Measurements from ENCODE around the gene EXOC4.

The EXOC4 gene

DNA sequence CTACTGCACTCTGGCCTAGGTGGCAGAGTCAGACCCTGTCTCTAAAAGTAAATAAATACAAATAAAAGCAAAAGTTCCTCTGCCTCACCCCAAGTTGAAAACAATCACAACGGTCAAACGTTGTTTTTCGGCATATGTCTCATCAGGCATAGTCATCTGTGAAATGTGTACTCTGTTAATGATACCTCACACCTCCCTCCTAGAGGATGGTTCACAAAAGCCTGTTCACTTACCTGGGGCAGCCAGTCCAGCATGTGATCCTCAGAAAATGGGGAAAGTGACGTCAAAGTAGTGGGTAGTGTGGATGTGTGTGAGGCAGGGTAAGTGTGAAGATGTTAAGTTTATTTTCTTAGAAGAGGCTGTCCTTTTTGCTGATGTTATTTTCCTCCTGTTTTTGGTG lies 620.3 kb downstream of the EXOC4 start:
- no peak overlapping the region for H3K4me3 ChIP-seq (replicated peaks; ENCODE audit: low read depth, low read length)
- DNase-seq (ENCODE audit: extremely low read depth, insufficient read length) = no peak
- TF ChIP-seq, protein P1, sequence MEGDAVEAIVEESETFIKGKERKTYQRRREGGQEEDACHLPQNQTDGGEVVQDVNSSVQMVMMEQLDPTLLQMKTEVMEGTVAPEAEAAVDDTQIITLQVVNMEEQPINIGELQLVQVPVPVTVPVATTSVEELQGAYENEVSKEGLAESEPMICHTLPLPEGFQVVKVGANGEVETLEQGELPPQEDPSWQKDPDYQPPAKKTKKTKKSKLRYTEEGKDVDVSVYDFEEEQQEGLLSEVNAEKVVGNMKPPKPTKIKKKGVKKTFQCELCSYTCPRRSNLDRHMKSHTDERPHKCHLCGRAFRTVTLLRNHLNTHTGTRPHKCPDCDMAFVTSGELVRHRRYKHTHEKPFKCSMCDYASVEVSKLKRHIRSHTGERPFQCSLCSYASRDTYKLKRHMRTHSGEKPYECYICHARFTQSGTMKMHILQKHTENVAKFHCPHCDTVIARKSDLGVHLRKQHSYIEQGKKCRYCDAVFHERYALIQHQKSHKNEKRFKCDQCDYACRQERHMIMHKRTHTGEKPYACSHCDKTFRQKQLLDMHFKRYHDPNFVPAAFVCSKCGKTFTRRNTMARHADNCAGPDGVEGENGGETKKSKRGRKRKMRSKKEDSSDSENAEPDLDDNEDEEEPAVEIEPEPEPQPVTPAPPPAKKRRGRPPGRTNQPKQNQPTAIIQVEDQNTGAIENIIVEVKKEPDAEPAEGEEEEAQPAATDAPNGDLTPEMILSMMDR (IDR thresholded peaks at IDR 0.05; ENCODE audit: insufficient read depth, low read length, poor library complexity, severe bottlenecking) = no peak
- H3K36me3 ChIP-seq (ENCODE audit: control insufficient read depth, insufficient read depth, low read length) = no peaks in the 10 kb centered on the region
- H3K27me3 ChIP-seq (replicated peaks; ENCODE audit: control insufficient read depth, insufficient read depth, low read length) = no peaks in the 10 kb centered on the region

DNA sequence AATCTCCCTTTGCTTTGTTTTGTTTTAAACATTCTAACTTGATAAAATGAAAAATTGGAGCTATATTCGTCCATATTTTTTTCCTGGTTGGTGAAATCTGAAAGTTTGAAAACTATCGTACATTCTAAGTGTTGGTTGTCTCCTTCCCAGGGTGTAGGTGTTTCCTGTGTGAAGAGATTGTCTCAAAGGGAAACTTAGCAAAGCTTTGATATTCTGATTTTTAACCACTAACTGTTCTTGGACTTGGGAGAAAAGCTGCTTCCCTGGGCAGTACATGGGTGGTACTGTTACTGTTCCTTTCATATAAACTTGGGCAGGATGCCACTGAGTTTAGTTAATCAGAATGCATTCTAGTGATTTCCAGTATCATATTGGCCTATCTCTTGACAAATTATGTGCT lies 620.8 kb downstream of the EXOC4 start:
- DNase-seq (ENCODE audit: extremely low read depth, insufficient read length) = no peak
- H3K36me3 ChIP-seq (ENCODE audit: control insufficient read depth, insufficient read depth, low read length) = no peaks in the 10 kb centered on the region
- TF ChIP-seq, protein P1 (IDR thresholded peaks at IDR 0.05; ENCODE audit: insufficient read depth, low read length, poor library complexity, severe bottlenecking) = no peak
- H3K27me3 ChIP-seq (replicated peaks; ENCODE audit: control insufficient read depth, insufficient read depth, low read length) = no peaks in the 10 kb centered on the region
- H3K4me3 ChIP-seq (replicated peaks; ENCODE audit: low read depth, low read length) = no peak overlapping the region

DNA sequence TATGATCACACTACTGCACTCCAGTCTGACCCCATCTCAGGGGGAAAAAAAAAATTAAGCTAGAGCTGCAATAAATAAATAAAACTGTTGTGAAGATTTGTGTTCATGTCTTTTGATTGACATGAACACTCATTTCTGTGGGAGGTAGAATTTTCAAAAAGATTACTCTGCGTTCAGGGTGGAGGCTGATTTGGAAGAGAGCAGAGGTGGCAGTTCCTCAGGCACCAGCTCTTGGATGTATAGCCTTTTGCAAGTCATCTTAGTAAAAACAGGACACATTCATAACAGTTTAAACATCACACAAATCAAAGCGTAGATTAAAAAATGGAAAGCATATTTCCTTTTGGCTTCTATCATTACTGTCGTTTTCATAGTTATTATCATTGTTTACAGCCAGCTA lies 630.7 kb downstream of the EXOC4 start:
- Histone ChIP-seq H3K27me3 (replicated peaks; ENCODE audit: control insufficient read depth, insufficient read depth, low read length) (no peaks in the 10 kb centered on the region), H3K4me3 (replicated peaks; ENCODE audit: low read depth, low read length) (no peak overlapping the region), H3K36me3 (ENCODE audit: control insufficient read depth, insufficient read depth, low read length) (no peaks in the 10 kb centered on the region)
- TF ChIP-seq, protein P1 (IDR thresholded peaks at IDR 0.05; ENCODE audit: insufficient read depth, low read length, poor library complexity, severe bottlenecking) = no peak
- no peak for DNase-seq (ENCODE audit: extremely low read depth, insufficient read length)

DNA sequence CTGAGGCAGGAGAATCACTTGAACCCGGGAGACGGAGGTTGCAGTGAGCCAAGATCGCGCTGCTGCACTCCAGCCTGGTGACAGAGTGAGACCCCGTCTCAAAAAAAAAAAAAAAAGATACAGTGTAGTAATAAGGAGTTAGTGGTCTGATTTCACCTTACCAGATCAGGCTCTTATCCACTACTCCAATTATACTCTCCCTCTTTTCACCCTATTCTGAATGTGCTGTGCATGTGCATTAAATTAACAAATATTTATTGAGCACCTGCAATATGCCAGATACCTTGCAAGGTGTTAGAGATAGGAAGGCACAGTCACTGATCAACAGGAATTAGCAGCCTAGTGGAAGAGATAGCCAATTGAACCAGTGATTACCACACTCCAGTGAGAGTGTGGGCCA lies 632.3 kb downstream of the EXOC4 start:
- no peaks in the 10 kb centered on the region for H3K36me3 ChIP-seq (ENCODE audit: control insufficient read depth, insufficient read depth, low read length)
- TF ChIP-seq, protein P1 (IDR thresholded peaks at IDR 0.05; ENCODE audit: insufficient read depth, low read length, poor library complexity, severe bottlenecking) = no peak

DNA sequence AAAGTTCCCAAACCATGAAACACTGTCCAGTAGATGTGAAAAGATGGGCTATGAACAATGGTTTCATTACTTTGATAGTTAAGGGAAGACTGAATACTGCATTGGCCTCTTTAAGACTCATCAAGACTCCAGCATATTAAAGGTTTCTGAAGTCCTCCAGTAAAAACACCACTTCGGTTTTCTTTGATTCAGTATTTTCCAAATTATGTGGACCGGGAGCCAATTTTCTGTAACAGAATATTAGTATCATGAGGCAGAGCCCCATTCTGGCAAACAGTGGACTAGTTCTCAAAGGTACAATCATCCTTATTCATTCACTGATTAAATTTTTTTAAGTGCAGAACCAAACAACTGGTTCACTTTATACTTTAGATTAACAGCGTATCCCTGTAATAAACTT lies 633.2 kb downstream of the EXOC4 start:
- H3K27me3 ChIP-seq (replicated peaks; ENCODE audit: control insufficient read depth, insufficient read depth, low read length) = no peaks in the 10 kb centered on the region
- H3K36me3 ChIP-seq (ENCODE audit: control insufficient read depth, insufficient read depth, low read length) = no peaks in the 10 kb centered on the region
- TF ChIP-seq, protein P1 (IDR thresholded peaks at IDR 0.05; ENCODE audit: insufficient read depth, low read length, poor library complexity, severe bottlenecking) = no peak
- no peak for DNase-seq (ENCODE audit: extremely low read depth, insufficient read length)
- H3K4me3 ChIP-seq (replicated peaks; ENCODE audit: low read depth, low read length) = no peak overlapping the region

More for the DNA sequence above, 632.3 kb downstream of the EXOC4 start:
- H3K4me3 ChIP-seq (replicated peaks; ENCODE audit: low read depth, low read length) = no peak overlapping the region
- no peak for DNase-seq (ENCODE audit: extremely low read depth, insufficient read length)
- H3K27me3 ChIP-seq (replicated peaks; ENCODE audit: control insufficient read depth, insufficient read depth, low read length) = no peaks in the 10 kb centered on the region

DNA sequence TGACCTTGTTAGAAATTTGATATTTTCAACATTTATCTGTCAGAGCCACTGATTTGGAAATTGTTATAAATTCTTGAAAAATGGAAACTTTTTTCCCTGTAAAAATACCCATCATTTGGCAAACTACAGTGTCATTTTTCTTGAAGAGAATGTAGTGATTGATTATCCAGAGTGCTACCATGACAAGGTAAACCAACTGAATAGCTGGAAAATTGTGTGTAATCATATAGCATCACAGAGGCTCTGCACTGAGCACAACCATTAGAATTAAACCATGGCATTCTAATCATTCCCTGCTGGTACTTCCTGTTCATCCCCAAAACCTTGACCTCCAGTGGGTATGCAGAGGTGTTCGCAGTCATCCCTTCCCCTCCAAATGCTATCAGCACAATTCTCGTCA lies 633.9 kb downstream of the EXOC4 start:
- TF ChIP-seq, protein P1 (IDR thresholded peaks at IDR 0.05; ENCODE audit: insufficient read depth, low read length, poor library complexity, severe bottlenecking) = no peak
- Histone ChIP-seq H3K27me3 (replicated peaks; ENCODE audit: control insufficient read depth, insufficient read depth, low read length) (no peaks in the 10 kb centered on the region), H3K4me3 (replicated peaks; ENCODE audit: low read depth, low read length) (no peak overlapping the region), H3K36me3 (ENCODE audit: control insufficient read depth, insufficient read depth, low read length) (no peaks in the 10 kb centered on the region)
- DNase-seq (ENCODE audit: extremely low read depth, insufficient read length) = no peak

Measured in GM06990 (cell line).